ENCODE measurements around the gene KRT34.

GRCh38 chr17:41421116-41421515, 39.0 kb upstream of the KRT34 start:
- TF ChIP-seq CEBPB (IDR thresholded peaks at IDR 0.05), result no peak
- TF ChIP-seq REST (IDR thresholded peaks at IDR 0.05; ENCODE audit: low read depth), result no peak
